Measurements from ENCODE around the gene EMILIN2.
"Not testable (repeated sequence)": the region's sequence is repeated elsewhere in the genome, so short reads cannot be mapped to it uniquely, and the experiment has no call there.

Gene EMILIN2

GRCh38 chr18:2856547-2857170 lies 9.9 kb downstream of the EMILIN2 start:
- peak overlapping the region; percentile 36 for H3K4me3 ChIP-seq (ENCODE audit: low read length)
- no peaks in the 10 kb centered on the region for H3K36me3 ChIP-seq (ENCODE audit: control insufficient read depth, insufficient read depth, low read length, severe bottlenecking)
- no peak for DNase-seq (ENCODE audit: low read depth)
- H3K27me3 ChIP-seq (replicated peaks; ENCODE audit: control insufficient read depth, insufficient read depth, low read length) = no peaks in the 10 kb centered on the region
- H3K9me3 ChIP-seq (ENCODE audit: control insufficient read depth, low read length) = no peaks in the 10 kb centered on the region
- peaks cover 35% of the 10 kb centered on the region for H3K4me1 ChIP-seq (ENCODE audit: control insufficient read depth, insufficient read depth, low read length)
- peak overlapping the region; percentile 76 for H3K9ac ChIP-seq (ENCODE audit: low read length)

- Histone ChIP-seq H3K4me1 (ENCODE audit: control insufficient read depth, insufficient read depth, low read length) (peaks cover 35% of the 10 kb centered on the region), H3K9me3 (ENCODE audit: control insufficient read depth, low read length) (no peaks in the 10 kb centered on the region), H3K36me3 (ENCODE audit: control insufficient read depth, insufficient read depth, low read length, severe bottlenecking) (no peaks in the 10 kb centered on the region), H3K4me3 (ENCODE audit: low read length) (peak overlapping the region; percentile 36), H3K9ac (ENCODE audit: low read length) (peak overlapping the region; percentile 76), H3K27me3 (replicated peaks; ENCODE audit: control insufficient read depth, insufficient read depth, low read length) (no peaks in the 10 kb centered on the region)
- DNase-seq (ENCODE audit: low read depth) = peak; percentile 87
These were observed 10.8 kb downstream of the EMILIN2 start for GRCh38 chr18:2857491-2858131.

GRCh38 chr18:2860397-2860796 lies 13.6 kb downstream of the EMILIN2 start:
- not testable (repeated sequence) for H3K9me3 ChIP-seq (ENCODE audit: control insufficient read depth, low read length); H3K9ac ChIP-seq (ENCODE audit: low read length); H3K4me3 ChIP-seq (ENCODE audit: low read length); H3K36me3 ChIP-seq (ENCODE audit: control insufficient read depth, insufficient read depth, low read length, severe bottlenecking); H3K27me3 ChIP-seq (replicated peaks; ENCODE audit: control insufficient read depth, insufficient read depth, low read length); DNase-seq (ENCODE audit: low read depth)
- H3K4me1 ChIP-seq (ENCODE audit: control insufficient read depth, insufficient read depth, low read length) = peaks cover 18% of the 10 kb centered on the region

GRCh38 chr18:2863997-2864396 lies 17.2 kb downstream of the EMILIN2 start:
- not testable (repeated sequence) for H3K36me3 ChIP-seq (ENCODE audit: control insufficient read depth, insufficient read depth, low read length, severe bottlenecking); H3K4me1 ChIP-seq (ENCODE audit: control insufficient read depth, insufficient read depth, low read length); H3K9ac ChIP-seq (ENCODE audit: low read length); H3K27me3 ChIP-seq (replicated peaks; ENCODE audit: control insufficient read depth, insufficient read depth, low read length); H3K4me3 ChIP-seq (ENCODE audit: low read length); H3K9me3 ChIP-seq (ENCODE audit: control insufficient read depth, low read length); DNase-seq (ENCODE audit: low read depth)

- not testable (repeated sequence) for H3K9me3 ChIP-seq (ENCODE audit: control insufficient read depth, low read length); H3K4me3 ChIP-seq (ENCODE audit: low read length); H3K9ac ChIP-seq (ENCODE audit: low read length); H3K4me1 ChIP-seq (ENCODE audit: control insufficient read depth, insufficient read depth, low read length); DNase-seq (ENCODE audit: low read depth); H3K36me3 ChIP-seq (ENCODE audit: control insufficient read depth, insufficient read depth, low read length, severe bottlenecking); H3K27me3 ChIP-seq (replicated peaks; ENCODE audit: control insufficient read depth, insufficient read depth, low read length)
These were observed 19.7 kb downstream of the EMILIN2 start for GRCh38 chr18:2866465-2866864.

GRCh38 chr18:2869207-2869606 lies 22.4 kb downstream of the EMILIN2 start:
- no peak overlapping the region for H3K9ac ChIP-seq (ENCODE audit: low read length)
- no peaks in the 10 kb centered on the region for H3K4me1 ChIP-seq (ENCODE audit: control insufficient read depth, insufficient read depth, low read length)
- H3K4me3 ChIP-seq (ENCODE audit: low read length) = no peak overlapping the region
- H3K36me3 ChIP-seq (ENCODE audit: control insufficient read depth, insufficient read depth, low read length, severe bottlenecking) = no peaks in the 10 kb centered on the region
- no peak for DNase-seq (ENCODE audit: low read depth)
- H3K27me3 ChIP-seq (replicated peaks; ENCODE audit: control insufficient read depth, insufficient read depth, low read length) = no peaks in the 10 kb centered on the region
- H3K9me3 ChIP-seq (ENCODE audit: control insufficient read depth, low read length) = no peaks in the 10 kb centered on the region

- no peak overlapping the region for H3K4me3 ChIP-seq (ENCODE audit: low read length)
- peaks cover 12% of the 10 kb centered on the region for H3K4me1 ChIP-seq (ENCODE audit: control insufficient read depth, insufficient read depth, low read length)
- no peak for DNase-seq (ENCODE audit: low read depth)
- no peak overlapping the region for H3K9ac ChIP-seq (ENCODE audit: low read length)
- H3K36me3 ChIP-seq (ENCODE audit: control insufficient read depth, insufficient read depth, low read length, severe bottlenecking) = no peaks in the 10 kb centered on the region
- no peaks in the 10 kb centered on the region for H3K27me3 ChIP-seq (replicated peaks; ENCODE audit: control insufficient read depth, insufficient read depth, low read length)
- H3K9me3 ChIP-seq (ENCODE audit: control insufficient read depth, low read length) = no peaks in the 10 kb centered on the region
These were observed 24.4 kb downstream of the EMILIN2 start for GRCh38 chr18:2871111-2871720.

GRCh38 chr18:2872095-2872494 lies 25.3 kb downstream of the EMILIN2 start:
- DNase-seq (ENCODE audit: low read depth) = no peak
- Histone ChIP-seq H3K4me1 (ENCODE audit: control insufficient read depth, insufficient read depth, low read length) (peaks cover 18% of the 10 kb centered on the region), H3K36me3 (ENCODE audit: control insufficient read depth, insufficient read depth, low read length, severe bottlenecking) (no peaks in the 10 kb centered on the region), H3K9ac (ENCODE audit: low read length) (no peak overlapping the region), H3K9me3 (ENCODE audit: control insufficient read depth, low read length) (no peaks in the 10 kb centered on the region), H3K27me3 (replicated peaks; ENCODE audit: control insufficient read depth, insufficient read depth, low read length) (no peaks in the 10 kb centered on the region), H3K4me3 (ENCODE audit: low read length) (no peak overlapping the region)

- H3K9ac ChIP-seq (ENCODE audit: low read length) = no peak overlapping the region
- no peaks in the 10 kb centered on the region for H3K27me3 ChIP-seq (replicated peaks; ENCODE audit: control insufficient read depth, insufficient read depth, low read length)
- H3K4me1 ChIP-seq (ENCODE audit: control insufficient read depth, insufficient read depth, low read length) = peaks cover 22% of the 10 kb centered on the region
- peak overlapping the region; percentile 62 for H3K4me3 ChIP-seq (ENCODE audit: low read length)
- H3K36me3 ChIP-seq (ENCODE audit: control insufficient read depth, insufficient read depth, low read length, severe bottlenecking) = no peaks in the 10 kb centered on the region
- DNase-seq (ENCODE audit: low read depth) = no peak
- H3K9me3 ChIP-seq (ENCODE audit: control insufficient read depth, low read length) = no peaks in the 10 kb centered on the region
These were observed 28.0 kb downstream of the EMILIN2 start for GRCh38 chr18:2874765-2875164.

GRCh38 chr18:2878656-2879330 lies 32.0 kb downstream of the EMILIN2 start:
- no peak for DNase-seq (ENCODE audit: low read depth)
- Histone ChIP-seq H3K27me3 (replicated peaks; ENCODE audit: control insufficient read depth, insufficient read depth, low read length) (no peaks in the 10 kb centered on the region), H3K36me3 (ENCODE audit: control insufficient read depth, insufficient read depth, low read length, severe bottlenecking) (no peaks in the 10 kb centered on the region), H3K9ac (ENCODE audit: low read length) (no peak overlapping the region), H3K4me3 (ENCODE audit: low read length) (no peak overlapping the region), H3K4me1 (ENCODE audit: control insufficient read depth, insufficient read depth, low read length) (peaks cover 52% of the 10 kb centered on the region), H3K9me3 (ENCODE audit: control insufficient read depth, low read length) (no peaks in the 10 kb centered on the region)

GRCh38 chr18:2879889-2880288 lies 33.1 kb downstream of the EMILIN2 start:
- Histone ChIP-seq H3K9ac (ENCODE audit: low read length) (no peak overlapping the region), H3K4me3 (ENCODE audit: low read length) (no peak overlapping the region), H3K27me3 (replicated peaks; ENCODE audit: control insufficient read depth, insufficient read depth, low read length) (no peaks in the 10 kb centered on the region), H3K9me3 (ENCODE audit: control insufficient read depth, low read length) (no peaks in the 10 kb centered on the region), H3K36me3 (ENCODE audit: control insufficient read depth, insufficient read depth, low read length, severe bottlenecking) (no peaks in the 10 kb centered on the region), H3K4me1 (ENCODE audit: control insufficient read depth, insufficient read depth, low read length) (peaks cover 50% of the 10 kb centered on the region)
- no peak for DNase-seq (ENCODE audit: low read depth)

Measured in adipocyte (in vitro differentiated cells).